IPS-15b (cell line): Measurements from ENCODE around the gene RBM20.
"Not testable (repeated sequence)": the region's sequence is repeated elsewhere in the genome, so short reads cannot be mapped to it uniquely, and the experiment has no call there.

Experiments used
- H3K27me3 ChIP-seq: one replicate; pipeline ENCODE4 v1.6.1; 2013; ENCODE audit warnings: low read length; ENCODE audit not compliant: control insufficient read depth, insufficient read depth
- H3K36me3 ChIP-seq: one replicate; pipeline ENCODE4 v1.6.1; 2013; ENCODE audit warnings: low read length; ENCODE audit not compliant: control insufficient read depth, insufficient read depth
- H3K4me1 ChIP-seq: one replicate; pipeline ENCODE4 v1.6.1; 2013; ENCODE audit warnings: mild to moderate bottlenecking, low read length; ENCODE audit not compliant: control insufficient read depth, insufficient read depth
- H3K4me3 ChIP-seq: one replicate; pipeline ENCODE4 v1.5.1; 2013; ENCODE audit warnings: low read depth, low read length
- H3K9ac ChIP-seq: one replicate; pipeline ENCODE4 v1.6.1; 2013; ENCODE audit warnings: low read depth, mild to moderate bottlenecking, low read length
- H3K9me3 ChIP-seq: one replicate; pipeline ENCODE4 v1.6.1; 2013; ENCODE audit warnings: mild to moderate bottlenecking, low read length; ENCODE audit not compliant: control insufficient read depth, insufficient read depth

The RBM20 gene

DNA sequence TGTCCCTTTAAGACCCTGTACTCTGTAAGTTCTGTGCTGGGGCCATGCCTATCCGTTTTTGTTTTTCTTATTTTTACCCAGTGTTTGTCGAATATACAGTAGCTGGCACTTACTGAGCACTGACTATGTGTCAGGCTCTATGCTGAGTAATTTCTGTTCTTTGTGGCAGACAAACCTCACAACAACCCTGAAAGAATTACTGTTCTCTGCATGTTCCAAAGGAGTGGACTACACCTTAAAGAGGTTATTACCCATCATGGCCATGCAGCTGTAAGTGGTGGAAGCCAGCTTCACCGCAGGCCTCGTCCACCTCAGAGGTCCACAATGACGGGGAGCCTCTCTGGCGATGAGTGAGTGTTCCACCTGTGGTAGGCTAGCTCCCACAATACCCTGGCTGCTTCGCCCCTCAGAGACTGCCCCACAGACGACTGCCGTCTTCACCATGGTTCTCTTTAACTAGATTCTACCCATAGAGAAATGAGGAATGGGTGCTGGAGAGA, 30.1 kb upstream of the RBM20 start:
- no peak overlapping the region for H3K4me3 ChIP-seq
- no peaks in the 10 kb centered on the region for H3K9me3 ChIP-seq
- H3K36me3 ChIP-seq = no peaks in the 10 kb centered on the region
- H3K9ac ChIP-seq = no peak overlapping the region
- peaks cover 12% of the 10 kb centered on the region for H3K4me1 ChIP-seq
- H3K27me3 ChIP-seq = no peaks in the 10 kb centered on the region

DNA sequence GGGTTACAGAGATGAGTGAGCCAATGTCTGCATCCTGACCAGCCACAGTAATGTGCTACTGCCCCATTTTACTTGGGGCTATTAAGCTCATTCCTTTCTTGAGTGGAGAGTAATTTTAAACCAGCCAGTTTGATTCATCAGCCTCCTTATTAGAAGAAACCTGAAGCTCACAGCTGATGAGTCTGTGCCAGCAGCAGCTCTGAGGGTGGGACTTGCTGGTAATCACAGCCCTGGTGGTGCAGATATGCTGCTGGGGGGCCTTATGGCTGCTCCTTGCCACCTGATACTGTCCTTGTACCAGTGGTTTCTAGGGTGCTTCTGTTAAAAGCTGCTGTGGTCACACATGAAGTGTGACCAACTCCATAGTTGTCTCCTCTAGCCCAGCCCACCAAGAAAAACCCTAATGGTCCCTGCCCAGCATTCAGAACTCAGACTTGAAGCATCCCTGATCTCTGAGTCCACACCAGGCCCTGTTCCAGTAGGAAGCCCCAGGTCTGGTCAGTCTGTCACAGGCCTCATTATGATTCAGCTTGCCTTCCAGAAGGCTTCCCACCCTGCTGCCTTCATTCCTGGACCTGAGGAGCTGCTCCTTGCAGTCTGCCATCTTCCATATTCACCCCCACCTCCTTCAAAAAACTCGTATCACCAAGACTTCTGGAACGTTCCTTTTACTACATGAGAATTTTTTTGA, 28.9 kb upstream of the RBM20 start:
- Histone ChIP-seq H3K36me3 (no peaks in the 10 kb centered on the region), H3K4me3 (no peak overlapping the region), H3K9me3 (no peaks in the 10 kb centered on the region), H3K27me3 (no peaks in the 10 kb centered on the region), H3K4me1 (peaks cover 12% of the 10 kb centered on the region), H3K9ac (no peak overlapping the region)

DNA sequence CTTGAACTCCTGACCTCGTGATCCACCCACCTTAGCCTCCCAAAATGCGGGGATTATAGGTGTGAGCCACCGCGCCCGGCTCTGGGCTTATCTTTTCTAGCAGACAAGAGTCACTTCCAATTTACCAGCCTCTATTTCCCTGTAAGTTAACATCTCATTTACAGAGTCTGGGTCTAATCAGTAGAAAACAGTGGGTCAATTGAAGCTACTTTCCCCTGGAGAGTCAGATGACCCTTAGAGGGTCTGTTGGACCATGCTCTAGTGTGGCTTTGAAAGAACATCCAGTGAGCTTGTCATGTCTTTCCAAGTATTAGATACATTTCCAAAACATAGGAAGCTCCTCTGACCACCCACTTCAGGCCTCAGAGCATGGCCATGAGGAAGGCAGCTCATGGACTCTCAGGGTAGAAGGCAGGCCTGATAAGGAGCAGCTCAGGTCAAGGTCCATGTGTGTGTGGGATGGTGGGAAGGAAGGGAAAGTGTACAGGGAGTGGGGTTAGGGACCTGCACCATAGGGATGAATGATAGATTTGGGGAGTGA, 27.6 kb upstream of the RBM20 start:
- peaks cover 5% of the 10 kb centered on the region for H3K4me1 ChIP-seq

DNA sequence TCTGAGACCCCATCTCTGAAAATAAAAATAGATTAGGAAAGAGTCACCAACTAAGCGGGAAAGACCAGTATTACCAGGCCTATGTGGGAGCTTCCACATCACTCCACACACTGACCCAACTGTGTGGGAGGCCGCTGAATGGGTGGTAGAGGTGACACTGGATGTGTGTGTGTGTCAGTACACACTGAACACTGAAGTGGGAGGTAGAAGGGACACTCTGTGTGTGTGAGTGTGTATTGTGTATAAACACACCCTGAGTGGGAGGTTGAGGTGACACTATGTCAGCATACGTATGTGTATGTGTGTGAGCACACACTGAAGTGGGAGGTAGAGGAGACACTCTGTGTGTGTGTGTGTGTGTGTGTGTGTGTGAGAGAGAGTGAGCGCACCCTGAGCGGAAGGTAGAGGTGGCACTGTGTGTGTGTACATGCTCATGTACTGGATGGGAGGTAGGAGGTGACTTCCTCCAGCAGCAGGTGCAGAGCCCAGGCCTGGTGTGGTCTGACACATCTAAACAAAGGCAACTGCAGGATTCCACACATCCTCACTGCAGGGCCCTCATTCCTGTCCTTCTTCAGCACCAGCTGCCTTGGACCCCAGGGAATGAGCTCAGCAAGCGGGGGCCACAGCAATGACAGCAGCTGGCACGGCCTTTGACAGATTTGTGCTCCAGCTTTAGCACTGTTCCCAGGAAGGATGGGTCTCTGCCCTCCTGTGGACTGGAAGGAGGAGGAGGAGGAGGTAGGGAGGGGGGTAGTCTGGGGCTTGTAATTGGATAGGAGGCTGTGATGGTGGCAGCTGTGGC, 26.5 kb upstream of the RBM20 start:
- Histone ChIP-seq H3K4me1 (no peaks in the 10 kb centered on the region), H3K9me3 (no peaks in the 10 kb centered on the region), H3K27me3 (no peaks in the 10 kb centered on the region), H3K9ac (no peak overlapping the region), H3K36me3 (no peaks in the 10 kb centered on the region), H3K4me3 (no peak overlapping the region)

More for the DNA sequence above, 27.6 kb upstream of the RBM20 start:
- H3K9ac ChIP-seq = no peak overlapping the region
- H3K36me3 ChIP-seq = no peaks in the 10 kb centered on the region
- no peak overlapping the region for H3K4me3 ChIP-seq
- no peaks in the 10 kb centered on the region for H3K27me3 ChIP-seq
- H3K9me3 ChIP-seq = no peaks in the 10 kb centered on the region

DNA sequence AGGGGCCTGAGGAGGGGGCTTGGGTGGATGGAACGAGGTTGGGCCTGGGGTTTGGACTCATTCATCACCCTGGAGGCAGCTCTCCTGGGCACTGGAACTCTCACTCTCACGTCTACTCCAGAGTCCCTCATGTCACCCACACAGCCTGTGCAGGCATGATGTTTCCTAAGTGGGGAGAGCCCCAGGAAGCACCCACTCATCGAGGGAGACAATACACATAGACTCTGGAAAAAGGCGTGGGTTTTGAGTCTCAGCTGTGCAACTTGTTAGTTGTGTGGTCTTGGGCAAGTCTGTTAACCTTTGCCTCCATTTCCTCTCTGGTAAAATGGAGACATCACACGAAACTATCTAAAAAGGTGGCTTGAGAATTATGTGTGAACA, 25.9 kb upstream of the RBM20 start:
- H3K36me3 ChIP-seq = no peaks in the 10 kb centered on the region
- H3K27me3 ChIP-seq = no peaks in the 10 kb centered on the region

DNA sequence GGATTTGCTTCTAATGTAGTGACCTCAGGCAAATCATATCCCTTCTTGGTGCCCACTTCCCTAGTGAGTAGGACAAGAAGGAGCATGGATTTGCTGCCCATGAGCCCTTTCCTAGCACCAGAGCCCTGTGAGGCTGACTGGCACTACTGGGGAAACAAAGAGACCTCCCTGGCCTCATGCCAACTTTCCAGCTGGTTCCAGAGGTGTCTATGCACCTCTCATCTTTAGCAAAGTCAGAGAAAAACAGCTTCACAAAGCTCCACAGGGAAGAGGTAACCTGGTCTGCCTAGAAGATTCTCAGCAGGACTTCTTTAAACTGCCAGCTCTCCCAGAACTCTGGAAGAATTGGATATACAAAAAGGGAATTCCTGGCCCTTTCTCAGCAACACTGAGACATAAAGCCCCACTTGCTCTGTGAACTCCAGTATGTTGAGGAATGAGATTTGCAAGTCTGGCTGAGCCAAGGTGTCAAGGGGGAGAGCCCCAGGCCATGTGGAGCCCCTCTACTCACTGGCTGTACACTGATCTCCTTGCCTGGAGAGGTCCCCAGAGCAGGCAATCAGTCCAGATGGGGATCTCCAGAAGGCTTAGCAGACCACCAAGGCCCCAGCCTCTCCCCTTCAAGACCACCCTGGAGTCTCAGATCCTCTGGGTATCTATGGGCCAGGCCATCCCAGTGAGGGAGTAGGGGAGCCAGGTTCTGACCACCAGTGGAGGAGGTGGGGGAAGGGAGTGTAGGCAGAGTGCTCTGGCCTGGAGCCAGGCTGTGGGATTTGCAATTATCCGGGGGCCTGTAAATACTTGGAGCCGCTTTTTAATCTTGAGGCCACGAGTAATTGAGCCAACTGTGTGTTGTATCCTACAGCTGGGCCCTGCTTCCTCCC, 24.4 kb upstream of the RBM20 start:
- Histone ChIP-seq H3K4me3 (no peak overlapping the region), H3K9me3 (no peaks in the 10 kb centered on the region), H3K36me3 (no peaks in the 10 kb centered on the region), H3K27me3 (no peaks in the 10 kb centered on the region), H3K4me1 (no peaks in the 10 kb centered on the region), H3K9ac (no peak overlapping the region)

More for the DNA sequence above, 25.9 kb upstream of the RBM20 start:
- Histone ChIP-seq H3K4me3 (no peak overlapping the region), H3K4me1 (no peaks in the 10 kb centered on the region), H3K9me3 (no peaks in the 10 kb centered on the region), H3K9ac (no peak overlapping the region)

DNA sequence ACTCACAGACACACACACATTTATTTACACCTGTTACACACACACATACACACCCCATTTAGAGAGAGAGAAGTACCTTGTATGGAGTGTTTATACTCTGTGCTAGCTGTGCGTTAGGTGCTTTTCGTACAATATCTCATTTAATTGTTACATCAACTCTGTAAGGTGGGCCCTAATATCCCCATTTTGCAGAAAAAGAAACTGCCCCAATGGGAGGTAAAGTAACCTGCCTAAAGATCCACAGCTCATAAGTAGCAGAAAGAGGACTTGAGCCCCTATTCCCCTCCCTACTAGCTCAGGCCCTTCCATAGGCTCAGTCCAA, 23.8 kb upstream of the RBM20 start:
- no peak overlapping the region for H3K4me3 ChIP-seq
- no peaks in the 10 kb centered on the region for H3K27me3 ChIP-seq
- no peaks in the 10 kb centered on the region for H3K4me1 ChIP-seq
- H3K9me3 ChIP-seq = no peaks in the 10 kb centered on the region
- H3K9ac ChIP-seq = no peak overlapping the region
- H3K36me3 ChIP-seq = no peaks in the 10 kb centered on the region

DNA sequence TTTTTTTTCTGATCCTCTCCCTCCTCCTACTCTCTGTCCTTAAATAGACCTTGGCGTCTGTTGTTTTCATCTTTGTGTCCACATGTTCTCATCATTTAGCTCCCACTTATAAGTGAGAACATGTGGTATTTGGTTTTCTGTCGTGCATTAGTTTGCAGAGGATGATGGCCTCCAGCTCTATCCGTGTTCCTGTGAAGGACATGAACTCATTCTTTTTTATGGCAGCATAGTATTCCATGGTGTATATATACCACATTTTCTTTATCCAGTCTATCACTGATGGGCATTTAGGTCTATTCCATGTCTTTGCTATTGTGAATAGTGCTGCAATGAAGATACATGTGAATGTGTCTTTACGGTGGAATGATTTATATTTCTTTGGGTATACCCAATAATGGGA, 20.8 kb upstream of the RBM20 start:
- H3K27me3 ChIP-seq, H3K9me3 ChIP-seq, H3K9ac ChIP-seq, H3K4me3 ChIP-seq, H3K4me1 ChIP-seq, H3K36me3 ChIP-seq: not testable (repeated sequence)

DNA sequence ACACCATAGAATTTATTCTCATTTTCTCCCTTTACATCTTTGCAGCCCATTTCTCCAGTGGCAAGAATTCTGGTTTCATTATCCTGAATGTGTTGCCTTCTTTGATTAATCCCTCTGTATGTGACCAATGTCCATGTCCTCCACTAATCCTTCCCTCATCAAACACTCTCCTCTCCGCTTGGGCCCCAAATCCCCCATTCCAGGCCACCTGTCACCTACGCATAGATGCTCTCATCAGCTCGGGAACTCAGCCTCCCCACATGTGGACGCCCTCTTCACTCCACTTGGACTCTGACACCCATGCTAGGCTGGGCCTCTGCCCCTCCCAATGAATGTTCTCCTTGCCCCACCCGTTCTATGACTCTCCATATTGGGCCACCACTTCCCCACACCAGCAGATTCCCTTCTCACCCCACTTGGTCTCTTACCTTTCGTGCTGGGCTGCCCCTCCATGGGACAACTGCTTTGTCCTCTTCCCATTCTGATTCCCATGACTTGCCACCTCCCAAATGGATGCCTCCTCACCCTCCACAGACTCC, 18.7 kb upstream of the RBM20 start:
- Histone ChIP-seq H3K9me3 (no peaks in the 10 kb centered on the region), H3K4me1 (peaks cover 2% of the 10 kb centered on the region), H3K9ac (no peak overlapping the region), H3K4me3 (no peak overlapping the region), H3K27me3 (no peaks in the 10 kb centered on the region), H3K36me3 (no peaks in the 10 kb centered on the region)

DNA sequence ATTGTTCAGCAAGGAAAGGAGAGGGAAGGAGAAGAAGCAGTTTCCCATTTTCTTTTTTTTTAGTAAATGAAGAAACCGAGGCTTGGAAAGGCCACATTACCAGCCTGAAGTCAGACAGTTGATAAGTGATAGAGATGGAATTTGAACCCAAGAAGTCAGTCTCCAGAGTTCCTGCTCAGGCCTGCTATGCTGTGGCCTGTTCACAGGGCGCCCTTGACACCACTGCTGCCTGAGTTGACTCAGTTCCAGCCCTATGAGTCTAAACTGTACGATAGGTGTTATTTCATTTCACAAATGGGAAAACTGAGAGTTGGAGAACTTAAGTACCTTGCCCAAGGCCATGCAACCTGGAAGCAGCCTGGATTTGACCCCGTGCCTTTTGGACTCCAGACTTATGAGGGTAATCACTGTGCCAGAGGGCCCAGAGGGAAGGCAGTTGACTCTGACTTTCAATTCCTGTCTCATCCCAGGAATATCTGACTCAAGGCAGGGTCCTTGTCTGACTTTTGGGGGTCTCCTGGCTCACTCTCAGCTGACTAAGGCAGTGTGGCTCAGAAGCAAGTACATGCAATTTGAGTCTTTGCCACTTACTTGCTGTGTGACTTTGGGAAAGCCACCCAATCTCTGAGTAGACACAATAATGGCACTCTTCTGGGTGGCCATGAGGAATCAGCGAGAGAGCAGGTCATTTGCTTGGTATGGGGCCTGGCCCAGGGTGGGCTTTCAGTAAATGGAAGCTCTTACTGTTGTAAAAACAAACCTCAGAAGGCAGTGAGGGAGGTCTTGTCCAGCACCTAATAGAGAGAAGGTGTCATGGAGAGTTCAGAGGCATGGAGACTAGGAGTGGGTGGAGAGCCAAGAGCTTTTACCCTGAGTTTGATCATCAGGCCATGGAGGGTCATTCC, 17.9 kb upstream of the RBM20 start:
- Histone ChIP-seq H3K4me1 (peaks cover 2% of the 10 kb centered on the region), H3K27me3 (no peaks in the 10 kb centered on the region), H3K4me3 (no peak overlapping the region), H3K9ac (no peak overlapping the region), H3K36me3 (no peaks in the 10 kb centered on the region), H3K9me3 (no peaks in the 10 kb centered on the region)
